Left forelimb (tissue), 1 donor: Measurements from ENCODE around the gene STIM2.
"Not testable (repeated sequence)": the region's sequence is repeated elsewhere in the genome, so short reads cannot be mapped to it uniquely, and the experiment has no call there.

Experiments used
- DNase-seq: peaks from one replicate; pipeline ENCODE4 v3.0.0-alpha.2; 2018; ENCODE audit warnings: low spot score

STIM2 gene

GRCh38 chr4:26953366-26953765, 92.7 kb downstream of the STIM2 start:
- DNase-seq: no peak

GRCh38 chr4:26953770-26954423, 93.3 kb downstream of the STIM2 start:
- no peak for DNase-seq

- DNase-seq: no peak
Observed at GRCh38 chr4:26955241-26955640, 94.6 kb downstream of the STIM2 start.

- DNase-seq: no peak
Observed at GRCh38 chr4:26958925-26959653, 98.4 kb downstream of the STIM2 start.

GRCh38 chr4:26959654-26960047, 99.0 kb downstream of the STIM2 start:
- DNase-seq: no peak

DNA sequence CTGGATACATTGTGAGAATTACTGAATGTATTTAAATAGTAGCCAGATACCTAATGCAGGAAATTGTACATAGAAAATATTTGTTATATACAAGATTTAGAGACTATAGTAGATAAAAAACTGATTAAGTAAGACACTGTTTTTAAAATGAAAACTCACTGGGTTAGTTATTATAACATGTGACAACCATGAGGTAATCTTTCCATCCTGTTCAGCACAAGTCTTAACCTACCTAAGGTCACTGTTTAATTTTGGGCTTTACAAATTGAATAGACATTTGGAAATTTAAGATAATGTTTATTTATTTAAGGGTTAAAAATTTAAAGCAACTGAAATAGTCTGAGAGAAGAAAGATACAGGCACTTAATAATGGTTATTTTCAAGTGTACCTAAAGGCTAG, 102.1 kb downstream of the STIM2 start:
- DNase-seq: no peak

DNA sequence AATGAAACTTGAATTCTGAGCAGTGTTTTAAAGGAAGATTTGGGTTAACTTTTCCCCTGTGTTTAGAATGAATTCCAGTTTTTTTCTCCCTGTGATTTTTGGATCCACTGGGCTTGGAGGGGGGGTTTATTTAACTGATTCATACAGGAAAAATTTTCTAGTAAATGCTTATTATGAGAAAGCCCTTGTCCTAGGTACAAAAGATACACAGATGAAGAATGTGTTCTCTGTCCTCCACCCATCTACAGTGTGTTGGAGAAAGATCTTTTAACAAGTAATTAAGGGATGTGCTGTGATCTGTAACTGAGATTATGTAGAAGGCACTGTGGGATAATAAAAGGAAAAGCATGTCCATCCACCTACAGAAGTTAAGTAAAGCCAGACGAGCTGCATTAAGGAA, 103.9 kb downstream of the STIM2 start:
- no peak for DNase-seq

DNA sequence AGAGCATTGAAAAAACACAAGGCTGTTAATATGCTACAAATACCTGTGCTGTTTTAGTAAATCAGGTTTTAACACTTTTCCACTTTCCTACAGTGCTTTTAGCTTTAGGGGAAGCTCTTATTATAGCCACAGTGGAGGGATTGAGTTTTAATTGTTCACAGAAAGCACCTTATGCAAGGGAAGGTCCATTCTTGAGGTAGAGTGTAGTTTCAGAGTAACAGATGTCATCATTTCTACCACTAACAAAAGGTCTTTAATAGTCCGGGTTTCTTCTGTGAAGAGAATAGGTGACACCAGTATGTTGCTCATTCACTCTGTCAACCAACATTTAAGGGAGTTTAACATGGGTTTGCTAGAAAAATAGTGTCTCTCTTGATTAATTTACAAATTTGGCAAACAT, 104.4 kb downstream of the STIM2 start:
- DNase-seq: no peak

DNA sequence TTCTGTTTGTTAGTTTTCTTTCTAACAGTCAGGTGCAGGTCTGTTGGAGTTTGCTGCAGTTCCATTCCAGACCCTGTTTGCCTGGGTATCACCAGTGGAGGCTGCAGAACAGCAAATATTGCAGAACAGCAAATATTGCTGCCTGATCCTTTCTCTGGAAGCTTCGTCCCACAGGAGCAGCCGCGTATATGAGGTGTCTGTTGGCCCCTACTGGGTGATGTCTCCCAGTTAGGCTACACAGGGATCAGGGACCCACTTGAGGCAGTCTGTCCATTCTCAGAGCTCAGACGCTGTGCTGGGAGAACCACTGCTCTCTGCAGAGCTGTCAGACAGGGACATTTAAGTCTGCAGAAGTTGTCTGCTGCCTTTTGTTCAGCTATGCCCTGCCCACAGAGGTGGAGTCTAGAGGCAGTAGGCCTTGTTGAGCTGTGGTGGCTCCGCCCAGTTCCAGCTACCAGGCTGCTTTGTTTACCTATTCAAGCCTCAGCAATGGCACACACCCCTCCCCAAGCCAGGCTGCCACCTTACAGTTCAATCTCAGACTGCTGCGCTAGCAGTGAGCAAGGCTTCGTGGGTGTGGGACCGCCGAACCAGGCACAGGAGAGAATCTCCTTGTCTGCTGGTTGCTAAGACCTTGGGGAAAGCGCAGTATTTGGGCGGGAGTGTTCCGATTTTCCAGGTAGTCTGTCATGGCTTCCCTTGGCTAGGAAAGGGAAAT, 115.0 kb downstream of the STIM2 start:
- DNase-seq: not testable (repeated sequence)

- DNase-seq: no peak
Observed at GRCh38 chr4:26978387-26979053, 117.9 kb downstream of the STIM2 start.

- DNase-seq: no peak
Observed at GRCh38 chr4:26984896-26985295, 124.3 kb downstream of the STIM2 start.

- DNase-seq: no peak
Observed at GRCh38 chr4:26985873-26986272, 125.2 kb downstream of the STIM2 start.

DNA sequence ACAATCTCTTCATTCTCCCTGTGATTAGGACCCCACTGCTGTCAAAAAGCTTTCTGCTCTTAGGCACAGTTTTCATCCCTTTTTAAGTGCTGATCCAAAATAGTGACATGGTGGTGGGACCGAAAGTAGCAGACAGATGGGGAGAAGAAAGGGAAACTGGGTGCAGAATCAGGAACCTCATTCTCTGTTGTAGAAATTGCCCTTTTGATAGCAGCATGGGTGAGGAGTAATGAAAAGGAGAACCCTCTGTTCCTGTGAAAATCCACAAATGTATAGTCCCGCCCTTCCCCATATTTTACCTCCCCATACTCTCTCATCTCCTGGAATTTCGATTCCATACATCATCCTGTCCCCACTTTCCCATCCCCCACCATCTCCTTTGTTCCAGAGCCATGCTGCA, 126.5 kb downstream of the STIM2 start:
- DNase-seq: no peak

GRCh38 chr4:26991057-26991456, 130.4 kb downstream of the STIM2 start:
- no peak for DNase-seq

- DNase-seq: peak; percentile 64
Observed at GRCh38 chr4:26992657-26993361, 132.2 kb downstream of the STIM2 start.

- DNase-seq: no peak
Observed at GRCh38 chr4:26993539-26993938, 132.9 kb downstream of the STIM2 start.

DNA sequence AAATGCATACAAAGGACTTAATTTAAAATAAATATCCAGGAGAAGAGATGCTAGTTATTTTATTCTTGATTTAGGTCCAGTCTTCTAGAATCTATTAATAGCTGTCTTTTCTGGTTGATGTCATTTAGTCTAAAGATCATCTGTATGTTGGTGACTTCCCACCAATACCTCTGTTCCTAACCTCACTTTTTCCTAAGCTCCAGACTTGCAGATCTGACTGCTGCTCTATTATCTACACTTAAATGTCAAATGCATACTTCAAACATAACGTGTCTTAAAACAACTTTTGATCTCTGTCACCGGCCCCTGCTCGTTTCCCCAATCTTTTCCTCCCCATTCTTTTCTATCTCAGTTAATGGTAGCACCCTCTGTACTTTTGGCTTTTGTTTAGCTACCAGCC, 133.3 kb downstream of the STIM2 start:
- no peak for DNase-seq

DNA sequence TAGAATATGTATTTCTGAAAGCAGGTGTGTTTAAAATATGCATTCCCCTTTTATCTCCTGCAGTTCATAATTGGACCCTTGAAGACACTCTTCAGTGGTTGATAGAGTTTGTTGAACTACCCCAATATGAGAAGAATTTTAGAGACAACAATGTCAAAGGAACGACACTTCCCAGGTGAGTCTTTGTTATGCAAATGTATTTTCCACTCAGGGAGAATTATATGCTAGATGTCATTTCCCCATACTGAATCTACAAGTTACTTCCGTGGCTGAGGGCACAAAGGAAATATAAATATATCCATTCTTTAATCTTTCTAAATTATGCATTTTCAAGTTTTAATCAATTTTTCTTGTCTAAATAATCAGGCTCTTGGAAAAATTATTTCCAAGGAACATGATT, 134.7 kb downstream of the STIM2 start:
- no peak for DNase-seq

GRCh38 chr4:26996745-26997144, 136.1 kb downstream of the STIM2 start:
- no peak for DNase-seq

GRCh38 chr4:26999689-27000088, 139.0 kb downstream of the STIM2 start:
- DNase-seq: no peak

GRCh38 chr4:27000122-27000521, 139.5 kb downstream of the STIM2 start:
- DNase-seq: no peak

DNA sequence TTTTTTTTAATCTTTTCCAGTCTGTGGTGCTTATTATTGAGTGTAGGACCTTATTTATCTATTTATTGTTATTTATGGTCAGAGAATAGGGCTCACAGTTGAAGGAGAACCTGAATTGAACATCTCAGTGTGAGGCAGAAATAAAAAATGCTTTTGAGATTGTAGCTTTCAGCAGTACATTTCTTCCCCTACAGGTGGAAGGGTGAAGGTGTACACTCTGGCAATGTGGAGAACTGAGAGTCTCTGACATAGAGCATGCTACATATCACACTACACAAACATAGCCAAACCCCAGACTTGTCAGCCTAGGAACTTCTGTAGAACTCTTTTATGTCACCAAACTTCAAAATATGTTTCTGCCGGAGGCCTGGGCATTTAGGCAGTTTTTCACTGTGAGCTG, 140.2 kb downstream of the STIM2 start:
- DNase-seq: no peak
